ENCODE results near the gene TCEANC.

TCEANC gene

GRCh38 chrX:13694359-13694758 is 41.4 kb downstream of the TCEANC start:
- DNase-seq: no peak

DNA sequence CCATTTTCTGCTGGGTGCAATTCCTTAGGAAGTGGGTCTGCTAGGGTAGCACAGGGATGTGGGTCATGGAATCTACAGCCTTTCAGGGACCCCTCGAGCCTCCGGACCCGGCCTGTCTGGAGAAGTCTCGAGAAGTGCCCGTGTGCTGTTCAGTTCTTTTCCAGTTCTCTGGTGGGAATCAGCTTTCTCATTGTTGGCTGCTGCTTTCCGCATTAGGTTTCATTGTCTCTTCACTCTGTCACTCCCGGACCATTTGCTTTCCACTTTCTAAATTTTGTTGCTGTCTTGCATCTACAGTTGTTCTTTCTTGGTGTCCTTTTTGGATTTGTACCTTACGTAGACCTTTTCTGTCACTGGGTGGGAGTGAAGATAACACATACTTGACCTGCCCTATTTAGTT is 42.0 kb downstream of the TCEANC start:
- DNase-seq: no peak

- no peak for DNase-seq
Observed at GRCh38 chrX:13695601-13696115, 42.7 kb downstream of the TCEANC start.

DNA sequence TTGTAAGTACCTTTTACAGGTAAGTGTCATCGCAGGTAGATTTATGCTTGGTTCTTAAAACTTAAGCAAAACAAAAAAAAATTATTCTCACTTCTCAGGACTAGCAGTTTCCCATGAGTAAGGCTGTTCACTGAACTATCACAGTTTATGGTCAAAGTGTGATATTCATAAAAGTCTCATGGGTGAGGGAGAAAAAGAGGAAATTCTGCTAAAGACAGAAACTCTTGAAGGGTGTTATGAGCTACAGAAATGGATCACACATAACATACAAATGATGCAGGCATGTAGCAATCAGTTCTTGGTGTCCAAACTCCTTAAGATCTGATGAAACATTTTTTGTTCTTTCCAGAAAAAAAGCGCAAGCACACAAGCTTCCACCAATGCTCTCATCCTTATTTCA is 44.5 kb downstream of the TCEANC start:
- DNase-seq: no peak

DNA sequence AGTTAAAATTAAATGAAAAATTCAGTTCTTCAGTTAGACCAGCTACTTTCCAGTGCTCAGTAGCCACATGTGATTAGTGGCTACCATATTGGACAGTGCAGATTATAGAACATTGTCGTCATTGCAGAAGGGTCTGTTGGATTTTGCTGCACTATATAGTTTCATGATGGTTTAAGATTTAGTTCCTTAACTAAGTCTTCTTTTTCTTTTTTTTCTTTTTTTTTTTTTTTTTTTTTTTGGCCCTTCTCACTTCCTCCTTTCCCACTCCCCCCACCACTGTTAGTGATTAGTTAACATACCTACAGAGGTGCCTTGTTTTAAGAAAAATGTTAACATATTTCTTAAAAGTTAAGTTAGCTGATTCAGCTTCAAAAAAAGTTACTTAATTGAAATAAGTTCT is 45.0 kb downstream of the TCEANC start:
- no peak for DNase-seq

GRCh38 chrX:13698432-13698831 is 45.5 kb downstream of the TCEANC start:
- no peak for DNase-seq

DNA sequence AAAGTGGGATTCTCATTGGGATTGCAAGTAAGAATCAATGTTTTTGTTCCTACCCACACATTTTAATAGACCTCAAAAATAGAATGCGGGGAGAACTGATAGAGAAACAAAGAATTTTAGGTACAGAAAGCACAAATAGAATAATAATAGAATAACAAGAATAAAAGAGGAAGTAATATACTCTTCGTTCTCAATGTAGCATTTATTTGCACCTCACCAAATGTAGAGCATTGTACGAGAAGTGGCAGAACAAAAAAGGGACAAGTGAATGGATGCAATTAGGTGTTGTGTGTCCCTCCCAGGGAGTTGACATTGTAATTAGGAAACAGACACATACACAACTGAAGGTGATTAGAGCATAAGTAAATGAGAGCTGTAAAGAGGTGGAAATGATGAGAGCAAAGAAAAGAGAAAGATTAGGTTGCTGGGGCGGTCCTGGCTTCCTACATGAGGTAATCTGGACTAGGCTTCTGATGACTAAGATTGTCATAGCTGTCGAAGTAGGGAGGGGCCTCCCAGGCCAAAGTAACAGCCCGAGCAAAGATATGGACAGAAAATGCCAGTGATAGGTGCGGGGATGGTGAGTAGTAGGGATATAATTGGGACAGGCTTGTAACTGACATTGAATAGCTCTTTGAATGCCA is 46.4 kb downstream of the TCEANC start:
- no peak for DNase-seq

- DNase-seq: no peak
Observed at GRCh38 chrX:13700380-13700779, 47.4 kb downstream of the TCEANC start.

DNA sequence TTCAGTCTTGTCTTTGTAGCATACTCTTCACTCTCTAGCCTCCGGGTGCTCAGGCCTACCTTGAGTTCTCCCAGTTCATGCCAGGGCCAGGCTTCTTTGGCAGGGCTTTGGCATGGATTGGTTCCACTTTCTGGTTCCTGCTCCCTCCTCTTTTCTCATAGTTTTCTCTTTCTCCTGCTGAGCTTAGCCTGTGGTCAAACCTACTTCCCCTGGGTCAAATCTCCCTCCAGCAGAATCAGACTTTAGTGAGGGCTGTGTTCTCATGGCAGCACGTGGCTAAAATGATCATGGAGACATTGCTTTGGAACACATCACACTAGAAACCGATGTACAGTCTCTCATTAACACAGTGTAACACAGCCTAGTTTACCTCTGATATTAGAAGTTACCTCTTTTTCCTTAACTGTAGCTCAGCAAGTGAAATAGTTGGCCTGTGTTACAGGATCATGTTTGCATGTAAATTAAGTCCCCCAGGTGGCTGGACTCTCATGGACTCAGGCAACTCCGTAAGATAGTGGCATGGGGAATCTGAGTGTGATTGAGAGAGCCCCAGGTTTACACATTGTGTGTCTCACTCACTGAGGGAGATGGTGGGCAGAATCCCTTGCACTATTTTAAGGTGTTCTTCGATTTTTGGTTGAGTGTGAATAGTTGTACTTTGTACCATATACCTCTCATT is 49.3 kb downstream of the TCEANC start:
- DNase-seq: no peak

DNA sequence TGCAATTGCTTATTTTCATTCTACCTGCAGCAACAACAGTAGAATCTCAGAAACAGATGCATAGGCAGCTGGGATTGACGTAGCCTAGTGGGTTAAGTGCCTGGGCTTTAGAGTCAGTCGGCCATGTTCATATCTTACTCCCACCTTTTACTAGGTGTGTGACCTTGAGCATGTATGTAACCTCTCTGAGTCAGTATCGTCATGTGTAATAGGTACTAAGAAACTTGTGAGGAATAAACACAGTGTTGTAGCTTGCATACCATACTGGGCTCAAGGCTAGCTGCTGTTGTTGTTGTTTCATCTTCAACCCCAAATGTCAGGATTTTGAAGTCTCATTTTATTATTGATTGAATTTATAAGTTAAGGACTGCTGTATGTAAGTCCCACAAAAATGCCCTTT is 50.2 kb downstream of the TCEANC start:
- no peak for DNase-seq

DNA sequence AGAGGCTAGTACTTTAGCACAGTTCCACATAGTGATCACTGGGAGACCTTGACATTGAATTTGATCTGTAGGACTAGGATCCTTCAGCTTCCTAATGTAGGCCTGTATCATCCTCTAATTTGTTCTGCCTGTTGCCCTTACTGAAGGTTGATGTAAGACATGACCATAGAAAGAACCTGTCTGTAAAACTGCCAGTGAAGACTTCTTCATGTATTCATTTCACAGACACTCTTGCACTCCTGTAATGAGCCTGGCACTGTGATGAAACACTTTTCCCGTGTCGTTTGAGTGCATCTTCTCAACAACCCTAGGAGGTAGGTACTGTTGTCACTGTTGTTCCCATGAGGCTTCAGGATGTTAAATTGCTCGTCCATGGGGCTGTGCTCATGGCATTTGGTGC is 50.6 kb downstream of the TCEANC start:
- DNase-seq: no peak

DNA sequence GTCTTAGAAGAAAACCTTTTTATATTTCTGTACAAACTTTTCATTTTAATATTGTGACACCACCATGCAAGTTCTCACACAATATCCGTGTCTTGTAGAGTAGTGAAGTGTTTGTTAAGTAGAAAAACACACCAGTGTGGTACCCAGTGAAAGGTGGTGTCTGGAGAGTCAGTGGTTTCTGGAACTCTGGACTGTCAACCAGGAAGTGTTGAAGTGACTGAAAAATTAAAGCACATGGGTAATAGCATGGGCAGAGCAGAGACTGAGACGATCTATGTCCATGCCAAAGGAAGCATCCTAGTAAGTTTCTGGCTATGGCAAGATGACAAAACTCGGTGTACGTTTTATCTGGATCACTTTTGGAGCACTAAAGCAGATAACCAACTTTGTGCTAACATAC is 58.2 kb downstream of the TCEANC start:
- no peak for DNase-seq

All from DMS79 (cell line).